K562 (cell line): ENCODE measurements around the gene SLC25A31. TPM values are rescaled to one million over a fixed set of nuclear protein-coding genes. Genes with fewer than 3 reads are reported as not detected.

ENCODE experiments used
- CBFB ChIP-seq: sonication (generic); formaldehyde crosslinking; IDR thresholded peaks from 2 replicates; pipeline ENCODE4 v1.4.0; 2020; ENCODE audit warnings: mild to moderate bottlenecking, missing genetic modification reagents
- ETS1 ChIP-seq: conservative IDR thresholded peaks from 2 replicates; pipeline ENCODE4 v1.6.1; 2011; ENCODE audit warnings: low read depth, mild to moderate bottlenecking, low read length; ENCODE audit not compliant: control insufficient read depth
- GMEB1 ChIP-seq: fragments of 250-450 bp; sonication (Bioruptor Pico); IDR thresholded peaks from 2 replicates; pipeline ENCODE4 v1.4.0; 2020; ENCODE audit warnings: mild to moderate bottlenecking
- GTF2F1 ChIP-seq: IDR thresholded peaks from 2 replicates; pipeline ENCODE4 v1.6.1; 2011; ENCODE audit warnings: low read depth, low read length, improper control_type of control experiment
- HNRNPH1 ChIP-seq: fragments of 200-400 bp; formaldehyde crosslinking; optimal IDR thresholded peaks from 2 replicates; pipeline ENCODE3; 2017; ENCODE audit warnings: low read depth, mild to moderate bottlenecking, low read length, moderate library complexity
- POLR2AphosphoS2 ChIP-seq: IDR thresholded peaks from 2 replicates; pipeline ENCODE4 v1.6.1; 2012; ENCODE audit warnings: low read length, improper control_type of control experiment
- RAD21 ChIP-seq, 2 experiments: fragments of 250-450 bp in 1 of 2; fragments of 450-650 bp in 1 of 2; sonication (Bioruptor Pico) in 1 of 2; formaldehyde crosslinking in 1 of 2; IDR thresholded peaks in 1 of 2; conservative IDR thresholded peaks in 1 of 2; 2 replicates each; pipeline versions ENCODE4 v1.4.0 to v1.8.0; 2020 to 2022; ENCODE audit warnings: mild to moderate bottlenecking in 2 of 2, moderate library complexity in 1 of 2
- RBBP5 ChIP-seq: fragments of 200-600 bp; sonication (generic); IDR thresholded peaks from 2 replicates; pipeline ENCODE4 v1.6.1; 2012; ENCODE audit warnings: borderline replicate concordance, mild to moderate bottlenecking, low read length, control low read depth, inconsistent platforms; ENCODE audit not compliant: insufficient read depth, poor library complexity, severe bottlenecking
- RFX1 ChIP-seq: fragments of 450-650 bp; IDR thresholded peaks from 2 replicates; pipeline ENCODE4 v1.6.1; 2016; ENCODE audit warnings: mild to moderate bottlenecking, moderate library complexity
- SIX5 ChIP-seq, 2 experiments: IDR thresholded peaks; 2 replicates each; pipeline ENCODE4 v1.6.1; 2011; ENCODE audit warnings: low read length in 2 of 2, borderline replicate concordance in 1 of 2, low read depth in 1 of 2, mild to moderate bottlenecking in 1 of 2, moderate library complexity in 1 of 2; ENCODE audit not compliant: insufficient read depth in 1 of 2
- SMARCE1 ChIP-seq: fragments of 450-650 bp; IDR thresholded peaks from 2 replicates; pipeline ENCODE4 v1.7.1; 2016; ENCODE audit warnings: mild to moderate bottlenecking
- TBL1XR1 ChIP-seq, 2 experiments: IDR thresholded peaks; 2 replicates each; pipeline ENCODE4 v1.6.1; 2012; ENCODE audit warnings: improper control_type of control experiment in 2 of 2, low read length in 2 of 2, mild to moderate bottlenecking in 1 of 2
- TOE1 ChIP-seq, 2 experiments: fragments of 450-650 bp in 1 of 2; sonication (generic) in 1 of 2; formaldehyde crosslinking in 1 of 2; IDR thresholded peaks; 2 replicates each; pipeline versions ENCODE4 v1.7.1 to v1.8.0; 2016 to 2022; ENCODE audit warnings: borderline replicate concordance in 2 of 2, mild to moderate bottlenecking in 2 of 2, antibody characterized with exemption in 1 of 2, inconsistent platforms in 1 of 2, low read depth in 1 of 2, missing genetic modification reagents in 1 of 2, moderate library complexity in 1 of 2
- ZC3H4 ChIP-seq: sonication (generic); formaldehyde crosslinking; IDR thresholded peaks from 2 replicates; pipeline ENCODE4 v1.9.0; 2021; ENCODE audit warnings: missing genetic modification reagents, borderline replicate concordance
- ZEB2 ChIP-seq: fragments of 450-650 bp; IDR thresholded peaks from 2 replicates; pipeline ENCODE4 v1.6.1; 2016
- ZFX ChIP-seq: sonication (generic); formaldehyde crosslinking; IDR thresholded peaks from 2 replicates; pipeline ENCODE4 v1.8.0; 2022; ENCODE audit warnings: mild to moderate bottlenecking, missing genetic modification reagents, moderate library complexity
- ZNF263 ChIP-seq: sonication (generic); formaldehyde crosslinking; IDR thresholded peaks from 2 replicates; pipeline ENCODE4 v1.8.0; 2022; ENCODE audit warnings: mild to moderate bottlenecking, missing genetic modification reagents, borderline replicate concordance
- polyA plus RNA-seq, 8 experiments: library from polyadenylated mRNA; depleted of rRNA in 4 of 8; stranded (reverse) in 5 of 8; unstranded in 3 of 8; fragments of >200 nt; fragmentation: Nextera tagmentation in 2 of 8; fragmentation: Illumina TruSeq in 1 of 8; extraction: Ambion mirVana in 2 of 8; extraction: Trizol in 1 of 8; gene quantifications; 2 replicates each; pipeline versions ENCODE4 v1.2.1 to v1.2.3, GENCODE V29; 2011 to 2014; ENCODE audit warnings: inconsistent platforms in 1 of 8, missing spikeins in 1 of 8
- total RNA-seq, 7 experiments: library from RNA; depleted of rRNA in 6 of 7; stranded (reverse); fragments of >200 nt in 6 of 7; fragmentation: Illumina TruSeq in 2 of 7; extraction: Trizol in 2 of 7; gene quantifications; 2 replicates each; pipeline versions ENCODE4 v1.2.1 to v1.2.3, GENCODE V29; 2011 to 2021; ENCODE audit warnings: low replicate concordance in 1 of 7
- TF ChIP-seq, protein P1 (sequence below): sonication (generic); formaldehyde crosslinking; IDR thresholded peaks from 2 replicates; pipeline ENCODE4 v1.8.1; 2023; ENCODE audit warnings: mild to moderate bottlenecking, missing genetic modification reagents
- TF ChIP-seq, protein P2 (sequence below), 2 experiments: fragments of 450-650 bp; conservative IDR thresholded peaks; 2 replicates each; pipeline ENCODE4 v1.6.1; 2017; ENCODE audit warnings: mild to moderate bottlenecking in 2 of 2, moderate library complexity in 2 of 2

The SLC25A31 gene
- total and polyA plus RNA-seq, 9 of the 15 experiments (the other 6 are each of a cell fraction or from before 2014, with no cell fraction given) = 0.07 TPM; not detected in 8

DNA sequence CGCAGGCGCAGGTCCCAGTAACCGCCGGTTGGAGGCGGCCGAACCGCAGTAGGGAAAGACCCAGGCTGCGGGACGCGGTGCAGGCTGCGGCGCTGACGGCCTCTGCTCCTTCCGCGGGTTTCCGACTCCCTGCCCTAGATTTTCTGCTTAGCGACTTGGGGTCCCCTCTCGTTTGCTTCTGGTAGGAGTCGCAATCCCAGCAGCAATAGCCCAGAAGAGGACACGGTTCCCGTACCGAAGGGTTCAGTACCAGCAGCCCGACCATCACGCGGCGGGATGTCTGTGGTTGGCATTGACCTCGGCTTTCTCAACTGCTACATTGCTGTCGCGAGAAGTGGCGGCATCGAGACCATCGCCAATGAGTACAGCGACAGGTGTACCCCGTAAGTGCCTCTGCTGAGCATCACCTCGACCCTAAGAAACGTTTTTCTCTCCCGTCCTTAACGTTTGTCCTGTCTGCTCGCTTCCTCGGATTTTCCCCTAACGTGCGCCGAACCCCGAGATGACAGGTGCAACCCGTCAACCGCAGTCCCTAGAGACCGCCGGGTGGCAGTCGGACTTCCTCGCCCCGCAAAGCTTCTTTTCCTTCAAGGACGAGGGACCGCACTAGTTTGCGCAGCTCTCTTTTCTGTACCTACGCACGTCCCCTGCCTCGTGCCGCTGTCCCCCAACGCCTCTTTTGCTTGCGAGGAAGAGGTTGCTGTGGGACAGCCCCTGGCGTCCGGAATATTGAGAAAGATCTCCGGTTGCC lies 52.2 kb downstream of the SLC25A31 start, which contains the start of gene HSPA4L (continued):
- TF ChIP-seq ETS1 (peak; percentile 36; the same call in 1 of the 2 replicates), POLR2AphosphoS2 (no peak), ZC3H4 (CRISPR knock-in tag) (peak; percentile 64; the same call in 1 of the 2 replicates), RAD21 (CRISPR knock-in tag; conservative IDR thresholded peaks at IDR 0.05 in 1 of 2, IDR thresholded peaks at IDR 0.05 in 1 of 2) (peak in 1 of 2 experiments; percentile 26; a peak in 1 of 4 replicates), GTF2F1 (peak; percentile 32; the same call in 1 of the 2 replicates), RBBP5 (peak; percentile 49), ZFX (peak; percentile 53), HNRNPH1 (no peak), RFX1 (peak; percentile 31; the same call in 1 of the 2 replicates), SIX5 (IDR thresholded peaks at IDR 0.05; ENCODE audit: borderline replicate concordance in 1 of 2, insufficient read depth in 1 of 2, low read depth in 1 of 2, low read length in 2 of 2) (no peak), CBFB (CRISPR knock-in tag) (peak; percentile 89), SMARCE1 (0 out of 2 replicates have a peak, but pooled peaks have one; percentile 30), ZEB2 (peak; percentile 75), ZNF263 (peak; percentile 37), GMEB1 (CRISPR knock-in tag) (no peak), TBL1XR1 (IDR thresholded peaks at IDR 0.05; ENCODE audit: low read length in 2 of 2) (peak in 1 of 2 experiments; percentile 65; a peak in 1 of 4 replicates), TOE1 (IDR thresholded peaks at IDR 0.05; ENCODE audit: borderline replicate concordance) (no peak; the same call in 1 of the 2 replicates), TOE1 (CRISPR knock-in tag; IDR thresholded peaks at IDR 0.05; ENCODE audit: borderline replicate concordance, low read depth) (peak; percentile 64; the same call in 1 of the 2 replicates)
- TF ChIP-seq, protein P1, sequence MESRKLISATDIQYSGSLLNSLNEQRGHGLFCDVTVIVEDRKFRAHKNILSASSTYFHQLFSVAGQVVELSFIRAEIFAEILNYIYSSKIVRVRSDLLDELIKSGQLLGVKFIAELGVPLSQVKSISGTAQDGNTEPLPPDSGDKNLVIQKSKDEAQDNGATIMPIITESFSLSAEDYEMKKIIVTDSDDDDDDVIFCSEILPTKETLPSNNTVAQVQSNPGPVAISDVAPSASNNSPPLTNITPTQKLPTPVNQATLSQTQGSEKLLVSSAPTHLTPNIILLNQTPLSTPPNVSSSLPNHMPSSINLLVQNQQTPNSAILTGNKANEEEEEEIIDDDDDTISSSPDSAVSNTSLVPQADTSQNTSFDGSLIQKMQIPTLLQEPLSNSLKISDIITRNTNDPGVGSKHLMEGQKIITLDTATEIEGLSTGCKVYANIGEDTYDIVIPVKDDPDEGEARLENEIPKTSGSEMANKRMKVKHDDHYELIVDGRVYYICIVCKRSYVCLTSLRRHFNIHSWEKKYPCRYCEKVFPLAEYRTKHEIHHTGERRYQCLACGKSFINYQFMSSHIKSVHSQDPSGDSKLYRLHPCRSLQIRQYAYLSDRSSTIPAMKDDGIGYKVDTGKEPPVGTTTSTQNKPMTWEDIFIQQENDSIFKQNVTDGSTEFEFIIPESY (CRISPR knock-in tag) = peak; percentile 10; the same call in 1 of the 2 replicates
- TF ChIP-seq, protein P2, sequence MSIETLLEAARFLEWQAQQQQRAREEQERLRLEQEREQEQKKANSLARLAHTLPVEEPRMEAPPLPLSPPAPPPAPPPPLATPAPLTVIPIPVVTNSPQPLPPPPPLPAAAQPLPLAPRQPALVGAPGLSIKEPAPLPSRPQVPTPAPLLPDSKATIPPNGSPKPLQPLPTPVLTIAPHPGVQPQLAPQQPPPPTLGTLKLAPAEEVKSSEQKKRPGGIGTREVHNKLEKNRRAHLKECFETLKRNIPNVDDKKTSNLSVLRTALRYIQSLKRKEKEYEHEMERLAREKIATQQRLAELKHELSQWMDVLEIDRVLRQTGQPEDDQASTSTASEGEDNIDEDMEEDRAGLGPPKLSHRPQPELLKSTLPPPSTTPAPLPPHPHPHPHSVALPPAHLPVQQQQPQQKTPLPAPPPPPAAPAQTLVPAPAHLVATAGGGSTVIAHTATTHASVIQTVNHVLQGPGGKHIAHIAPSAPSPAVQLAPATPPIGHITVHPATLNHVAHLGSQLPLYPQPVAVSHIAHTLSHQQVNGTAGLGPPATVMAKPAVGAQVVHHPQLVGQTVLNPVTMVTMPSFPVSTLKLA (conservative IDR thresholded peaks at IDR 0.05) = peak in 1 of 2 experiments; percentile 69; a peak in 3 of 4 replicates
